ENCODE measurements around the gene IL17REL.

IL17REL gene

DNA sequence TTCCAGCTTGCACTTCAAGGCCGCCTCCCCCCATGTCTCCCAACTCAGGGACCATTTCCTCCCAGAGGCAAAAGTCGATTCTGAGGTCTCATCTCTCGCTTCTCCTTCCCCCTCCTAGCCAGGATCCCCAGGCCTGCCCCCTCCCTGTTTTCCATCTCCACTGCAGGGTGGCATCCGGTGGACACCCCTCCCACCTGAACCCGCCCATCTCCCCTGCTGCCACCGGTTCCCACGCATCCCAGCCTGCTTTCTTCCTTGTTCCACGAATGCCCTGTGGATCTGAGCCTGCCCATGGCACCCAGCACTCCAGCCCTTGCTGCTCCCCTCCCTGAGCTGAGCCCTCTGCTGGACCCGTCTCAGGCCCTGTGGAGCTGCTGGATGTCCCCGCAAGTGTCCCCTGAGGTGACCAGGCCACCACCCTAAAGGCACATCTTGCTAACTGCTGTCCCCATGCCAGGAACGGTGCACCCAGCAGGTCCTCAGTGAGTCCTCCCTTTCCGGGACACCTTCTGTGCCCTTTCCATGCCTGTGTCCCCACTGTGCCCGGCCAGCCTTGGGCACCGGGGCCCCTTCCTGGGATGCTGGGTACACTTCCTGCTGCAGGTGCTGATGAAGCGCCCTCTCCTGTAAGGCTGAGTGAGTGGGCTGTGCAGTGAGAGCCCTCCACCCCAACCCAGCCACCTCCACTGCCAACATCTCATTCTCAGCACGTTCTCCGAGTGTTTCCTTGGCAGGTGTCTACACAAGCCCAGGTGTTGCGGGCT is 936 bp downstream of the IL17REL start:
- DNase-seq (ENCODE audit: extremely low read depth, low read depth): no peak
- no peak for TF ChIP-seq CTCF (IDR thresholded peaks at IDR 0.05; ENCODE audit: low read depth, low read length)

DNA sequence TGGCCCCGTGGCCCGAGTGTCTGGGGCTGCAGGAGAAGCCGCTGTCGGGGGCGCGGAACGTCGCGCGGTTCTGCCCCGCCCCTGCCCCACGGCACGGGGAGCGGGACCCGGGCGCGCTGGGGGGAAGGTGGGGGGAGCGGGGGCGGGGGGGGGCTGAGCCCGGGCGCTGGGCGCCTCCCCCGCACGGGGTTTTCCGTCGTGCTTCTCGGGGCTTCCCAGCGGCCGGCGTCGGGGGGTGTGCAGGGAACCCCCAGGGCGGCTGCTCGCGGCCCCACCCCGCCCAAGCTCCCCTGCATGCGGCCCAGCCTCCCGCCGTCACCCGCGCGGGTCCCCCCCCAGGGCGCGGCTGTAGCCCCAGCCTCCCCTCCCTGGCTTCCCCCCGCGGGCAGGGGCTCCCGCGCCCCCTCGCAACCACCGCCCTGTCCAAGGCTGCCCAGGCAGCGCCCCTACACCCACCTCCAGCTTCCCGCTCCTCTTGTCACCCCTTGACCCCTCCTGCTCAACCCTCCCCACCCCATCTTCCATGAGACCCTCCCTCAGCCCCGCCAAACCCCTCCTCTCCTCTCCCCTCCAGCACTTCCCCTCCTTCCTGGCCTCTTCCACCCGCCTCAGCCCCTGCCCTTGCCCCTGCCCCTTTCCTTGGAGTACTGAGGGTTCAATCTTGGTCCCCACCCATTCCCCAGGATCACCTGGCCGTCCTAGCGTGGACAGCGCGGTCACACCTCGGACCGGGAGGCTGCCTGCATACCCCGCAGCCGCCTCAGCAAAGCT is 1.7 kb downstream of the IL17REL start:
- no peak for DNase-seq (ENCODE audit: extremely low read depth, low read depth)
- no peak for TF ChIP-seq CTCF (IDR thresholded peaks at IDR 0.05; ENCODE audit: low read depth, low read length)

DNA sequence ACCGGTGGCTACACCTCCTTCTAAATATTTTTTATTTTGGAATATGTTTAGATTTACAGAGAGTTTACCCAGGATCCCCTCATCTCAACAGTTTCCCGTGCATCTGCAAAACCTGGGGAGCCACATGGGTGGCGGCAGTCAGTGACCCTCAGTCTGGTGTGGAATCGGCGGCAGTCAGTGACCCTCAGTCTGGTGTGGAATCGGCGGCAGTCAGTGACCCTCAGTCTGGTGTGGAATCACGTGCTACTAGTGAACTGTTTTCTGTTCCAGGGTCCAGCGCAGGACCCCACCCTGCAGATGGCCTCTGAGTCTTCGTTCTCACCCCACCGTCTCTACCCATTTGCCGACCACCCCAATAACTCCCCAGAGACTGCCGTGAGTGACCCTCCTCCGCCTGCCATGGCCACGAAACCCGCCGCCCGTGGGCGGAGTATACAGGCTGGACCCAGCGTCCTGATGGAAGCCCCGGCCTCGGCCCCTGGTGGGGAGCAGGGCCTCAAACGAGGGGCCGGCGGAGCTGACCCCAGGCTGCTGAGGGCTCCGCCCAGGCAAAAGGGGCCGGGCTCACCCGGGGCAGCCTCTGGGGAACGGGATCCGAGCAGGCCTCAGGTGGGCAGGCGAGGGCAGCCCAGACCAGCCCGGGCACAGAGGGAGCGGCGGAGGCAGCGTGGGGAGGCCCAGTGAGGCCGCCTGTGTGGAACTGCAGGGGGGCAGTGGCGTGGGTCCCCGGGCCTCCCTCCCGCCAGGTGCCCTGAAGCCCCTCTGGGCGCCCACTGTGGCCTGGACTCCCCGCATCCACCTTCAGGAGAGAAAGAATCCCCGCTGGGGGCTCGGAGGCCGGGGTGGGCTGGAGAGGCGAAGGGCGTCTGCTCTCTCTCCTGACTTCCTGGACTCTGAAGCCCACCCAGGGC is 2.5 kb downstream of the IL17REL start:
- no peak for TF ChIP-seq CTCF (IDR thresholded peaks at IDR 0.05; ENCODE audit: low read depth, low read length)
- DNase-seq (ENCODE audit: extremely low read depth, low read depth): no peak

- no peak for DNase-seq (ENCODE audit: extremely low read depth, low read depth)
These were observed 3.3 kb downstream of the IL17REL start for GRCh38 chr22:50009251-50009650.

GRCh38 chr22:50008151-50009040 is 4.2 kb downstream of the IL17REL start:
- no peak for DNase-seq (ENCODE audit: extremely low read depth, low read depth)
- no peak for TF ChIP-seq CTCF (IDR thresholded peaks at IDR 0.05; ENCODE audit: low read depth, low read length)

More at GRCh38 chr22:50009251-50009650, 3.3 kb downstream of the IL17REL start:
- no peak for TF ChIP-seq CTCF (IDR thresholded peaks at IDR 0.05; ENCODE audit: low read depth, low read length)

DNA sequence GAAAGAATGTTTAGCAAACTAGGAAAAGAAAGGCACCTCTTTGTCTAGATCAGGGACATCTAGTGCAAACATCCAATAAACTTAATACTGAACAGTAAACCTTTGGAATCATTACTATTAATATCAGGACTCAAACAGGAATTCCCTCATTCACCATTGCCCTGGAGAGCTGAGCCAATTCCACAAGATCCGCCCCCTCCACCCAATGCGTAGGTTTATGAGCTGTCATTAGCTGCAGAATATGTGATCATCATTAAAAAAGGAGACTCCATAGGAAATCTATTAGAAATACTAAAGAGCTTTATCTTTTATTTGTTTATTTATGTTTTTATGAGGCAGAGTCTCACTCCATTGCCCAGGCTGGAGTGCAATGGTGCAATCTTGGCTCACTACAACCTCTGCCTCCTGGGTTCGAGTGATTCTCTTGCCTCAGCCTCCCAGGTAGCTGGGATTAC is 5.5 kb downstream of the IL17REL start:
- no peak for DNase-seq (ENCODE audit: extremely low read depth, low read depth)
- no peak for TF ChIP-seq CTCF (IDR thresholded peaks at IDR 0.05; ENCODE audit: low read depth, low read length)
